ENCODE measurements around the gene FCGR3B.
"Not testable (repeated sequence)": the region's sequence is repeated elsewhere in the genome, so short reads cannot be mapped to it uniquely, and the experiment has no call there.

FCGR3B gene

GRCh38 chr1:161605024-161605423 lies 26.0 kb downstream of the FCGR3B start:
- not testable (repeated sequence) for DNase-seq

DNA sequence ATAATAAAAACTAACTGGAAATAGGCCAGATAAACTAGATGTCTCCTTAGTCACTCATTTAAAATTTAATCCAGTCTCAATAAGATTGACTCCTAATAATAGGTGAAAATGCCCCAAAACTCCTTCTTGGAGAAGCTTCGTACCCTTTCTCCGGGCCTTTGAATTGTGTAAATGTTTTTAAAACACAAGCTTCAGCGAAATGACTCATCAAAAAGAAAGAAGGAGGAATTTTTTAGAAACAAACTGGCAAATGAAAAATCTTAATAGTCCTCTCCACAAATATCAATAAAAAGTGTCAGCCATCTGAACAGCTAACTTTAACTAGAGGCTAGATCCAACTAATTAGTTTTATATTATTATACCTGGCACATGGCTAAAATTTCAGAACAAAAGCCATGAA lies 33.9 kb downstream of the FCGR3B start:
- not testable (repeated sequence) for DNase-seq

- not testable (repeated sequence) for DNase-seq
These were observed 35.4 kb downstream of the FCGR3B start for GRCh38 chr1:161595583-161595982.

GRCh38 chr1:161595173-161595572 lies 35.8 kb downstream of the FCGR3B start:
- DNase-seq = not testable (repeated sequence)

DNA sequence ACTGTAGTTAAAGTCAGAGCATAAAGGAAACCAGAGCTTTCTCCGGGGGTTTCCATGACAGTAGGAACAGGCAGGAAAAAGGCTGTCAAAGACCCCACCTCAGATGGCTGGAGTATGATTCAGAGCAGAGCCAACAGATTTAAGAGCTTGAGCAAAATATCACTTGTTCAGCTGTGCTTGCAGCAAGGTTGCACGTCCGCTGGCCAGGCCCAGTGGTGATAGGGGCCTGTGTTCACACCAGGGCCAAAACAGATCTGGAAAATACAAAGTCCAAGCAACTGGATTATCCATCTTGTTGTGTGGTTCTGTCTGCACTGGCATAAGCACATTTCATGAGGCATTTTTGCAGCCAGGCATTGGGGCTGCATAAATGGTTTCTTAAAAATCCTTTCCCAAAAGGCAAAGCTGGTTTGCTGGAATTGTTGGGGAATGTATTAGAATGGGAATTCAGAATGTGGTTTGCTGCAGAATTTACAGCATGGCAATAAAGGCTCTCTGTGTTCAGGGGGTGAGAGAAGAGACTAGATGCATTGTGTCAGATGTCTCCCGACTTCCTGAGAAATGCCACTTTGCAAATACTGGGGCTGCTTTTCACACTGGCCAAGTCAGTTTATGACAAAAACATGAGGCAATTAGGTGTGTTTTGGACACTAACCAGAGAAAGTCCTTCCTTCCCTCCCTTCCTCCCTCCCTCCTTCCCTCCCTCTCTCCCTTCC lies 36.5 kb downstream of the FCGR3B start:
- DNase-seq = not testable (repeated sequence)

- DNase-seq = not testable (repeated sequence)
These were observed 37.8 kb downstream of the FCGR3B start for GRCh38 chr1:161593092-161593755.

- DNase-seq = not testable (repeated sequence)
These were observed 38.4 kb downstream of the FCGR3B start for GRCh38 chr1:161592586-161592985.

DNA sequence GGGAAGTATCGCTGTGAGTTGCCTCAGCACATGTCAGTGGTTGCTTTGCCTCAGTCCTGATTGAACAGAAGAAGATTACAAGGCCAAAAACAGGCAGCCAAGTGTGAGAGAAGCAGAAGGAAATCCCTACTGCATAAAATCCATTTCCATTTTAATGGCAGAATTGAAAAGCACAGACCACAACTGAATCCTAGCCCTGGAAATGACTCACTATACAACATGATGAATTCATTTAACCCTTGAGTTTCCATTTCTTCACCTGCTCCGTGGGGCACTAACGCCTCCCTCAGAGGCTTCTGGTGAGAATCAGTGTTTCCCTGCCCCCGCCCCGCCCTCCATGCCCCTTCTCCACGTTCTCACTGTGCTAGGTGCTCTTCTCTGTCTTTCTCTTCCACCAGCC lies 41.1 kb downstream of the FCGR3B start:
- DNase-seq = not testable (repeated sequence)

- DNase-seq = not testable (repeated sequence)
These were observed 41.6 kb downstream of the FCGR3B start for GRCh38 chr1:161589365-161589764.

- DNase-seq = not testable (repeated sequence)
These were observed 42.4 kb downstream of the FCGR3B start for GRCh38 chr1:161588596-161588995.

GRCh38 chr1:161582882-161583281 lies 48.1 kb downstream of the FCGR3B start:
- DNase-seq = not testable (repeated sequence)

GRCh38 chr1:161580879-161581537 lies 50.0 kb downstream of the FCGR3B start:
- not testable (repeated sequence) for DNase-seq

- DNase-seq = not testable (repeated sequence)
These were observed 51.0 kb downstream of the FCGR3B start for GRCh38 chr1:161579856-161580507.

- DNase-seq = not testable (repeated sequence)
These were observed 54.3 kb downstream of the FCGR3B start for GRCh38 chr1:161576676-161577075.
